H1 (cell line): Measurements from ENCODE around the gene SLC35G6. TPM values are rescaled to one million over a fixed set of nuclear protein-coding genes. Genes with fewer than 3 reads are reported as not detected.

Source experiments
- CTCF ChIA-PET: fragments of 300-600 bp; sonication (Branson Sonifier 250); formaldehyde crosslinking; loops from one replicate; lab custom pipeline; 2021; ENCODE audit not compliant: partially characterized antibody; lab: Charles Lee
- POLR2A ChIA-PET: fragments of 300-600 bp; sonication (Branson Sonifier 250); formaldehyde crosslinking; loops from one replicate; lab custom pipeline; 2021; ENCODE audit warnings: inconsistent platforms; ENCODE audit not compliant: partially characterized antibody; lab: Charles Lee
- DNase-seq, 2 experiments: peaks; one replicate each; pipeline versions ENCODE4 v3.0.0 to v3.0.0-alpha.2; 2010 to 2022; ENCODE audit warnings: low spot score in 2 of 2, low read depth in 1 of 2, mixed read lengths in 1 of 2
- FAIRE-seq: peaks from 2 replicates; lab custom pipeline; 2011; peaks lifted over from hg19 to GRCh38; lab: Jason Lieb, UNC
- H2AFZ ChIP-seq: 2 replicates; pipeline ENCODE4 v1.8.1; 2012; ENCODE audit warnings: low read length, inconsistent platforms
- H2AK5ac ChIP-seq: 2 replicates; pipeline ENCODE4 v1.6.1; 2013; ENCODE audit warnings: low read depth, low read length
- H2BK120ac ChIP-seq: replicated peaks from 2 replicates; pipeline ENCODE3; 2013; ENCODE audit warnings: low read depth, low read length, inconsistent platforms
- H2BK12ac ChIP-seq: 2 replicates; pipeline ENCODE4 v1.6.1; 2013; ENCODE audit warnings: low read depth, low read length
- H2BK15ac ChIP-seq: 2 replicates; pipeline ENCODE4 v1.6.1; 2013; ENCODE audit warnings: low read length
- H2BK20ac ChIP-seq: 2 replicates; pipeline ENCODE4 v1.6.1; 2013; ENCODE audit warnings: low read length
- H2BK5ac ChIP-seq: 2 replicates; pipeline ENCODE4 v1.6.1; 2013; ENCODE audit warnings: low read depth, low read length
- H3K14ac ChIP-seq: 2 replicates; pipeline ENCODE4 v1.6.1; 2013; ENCODE audit warnings: inconsistent platforms; ENCODE audit not compliant: insufficient read length
- H3K18ac ChIP-seq: 2 replicates; pipeline ENCODE4 v1.6.1; 2013; ENCODE audit warnings: low read length; ENCODE audit errors: extremely low read depth
- H3K23ac ChIP-seq: 2 replicates; pipeline ENCODE4 v1.6.1; 2013; ENCODE audit warnings: inconsistent platforms; ENCODE audit not compliant: insufficient read length
- H3K23me2 ChIP-seq: 2 replicates; pipeline ENCODE4 v1.6.1; 2013; ENCODE audit warnings: low read depth, low read length
- H3K27ac ChIP-seq: 2 replicates; pipeline ENCODE4 v1.6.1; 2011; ENCODE audit warnings: low read depth, low read length, inconsistent platforms
- H3K27me3 ChIP-seq, 4 experiments: replicated peaks in 1 of 4; 1 replicate in 1 of 4; 2 replicates in 3 of 4; pipeline versions ENCODE4 v1.6.1 to v1.8.1; 2011 to 2013; ENCODE audit warnings: low read length in 3 of 4, mild to moderate bottlenecking in 3 of 4, inconsistent platforms in 2 of 4, mixed read lengths in 2 of 4, moderate library complexity in 1 of 4; ENCODE audit not compliant: control insufficient read depth in 3 of 4, insufficient read depth in 3 of 4; ENCODE audit errors: extremely low read depth in 1 of 4
- H3K36me3 ChIP-seq, 4 experiments: 2 replicates each; pipeline versions ENCODE4 v1.6.1 to v1.8.1; 2011 to 2013; ENCODE audit warnings: mild to moderate bottlenecking in 4 of 4, low read length in 3 of 4, moderate library complexity in 2 of 4, control low read depth in 1 of 4, inconsistent platforms in 1 of 4; ENCODE audit not compliant: insufficient read depth in 4 of 4, control insufficient read depth in 2 of 4
- H3K4ac ChIP-seq: replicated peaks from 2 replicates; pipeline ENCODE3; 2013; ENCODE audit warnings: low read length, low read depth, mixed read lengths, inconsistent platforms; ENCODE audit not compliant: insufficient read length
- H3K4me1 ChIP-seq, 4 experiments: replicated peaks in 1 of 4; 1 replicate in 1 of 4; 2 replicates in 3 of 4; pipeline versions ENCODE4 v1.6.1 to v1.8.1; 2011 to 2013; ENCODE audit warnings: low read length in 3 of 4, inconsistent platforms in 2 of 4, mixed read lengths in 1 of 4; ENCODE audit not compliant: insufficient read depth in 4 of 4, control insufficient read depth in 3 of 4
- H3K4me2 ChIP-seq, 2 experiments: 2 replicates each; pipeline versions ENCODE4 v1.6.1 to v1.8.1; 2011 to 2013; ENCODE audit warnings: low read depth in 2 of 2, low read length in 2 of 2, control low read depth in 1 of 2, inconsistent platforms in 1 of 2, mild to moderate bottlenecking in 1 of 2; ENCODE audit not compliant: insufficient read depth in 1 of 2
- H3K4me3 ChIP-seq, 4 experiments: fragments of 200-600, 300-600 bp in 1 of 4; sonication (generic), shearing (Covaris generic), sonication (Bioruptor Twin) in 1 of 4; 2 replicates each; pipeline versions ENCODE4 v1.5.1 to v1.8.1; 2011 to 2016; ENCODE audit warnings: low read length in 4 of 4, low read depth in 3 of 4, control low read depth in 2 of 4, inconsistent platforms in 2 of 4, mild to moderate bottlenecking in 2 of 4, mixed read lengths in 1 of 4, moderate library complexity in 1 of 4; ENCODE audit not compliant: insufficient read depth in 2 of 4; ENCODE audit errors: extremely low read depth in 1 of 4
- H3K56ac ChIP-seq: replicated peaks from 2 replicates; pipeline ENCODE3; 2013; ENCODE audit warnings: low read depth, mild to moderate bottlenecking, mixed read lengths, low read length, inconsistent platforms; ENCODE audit not compliant: insufficient read length
- H3K79me1 ChIP-seq: 2 replicates; pipeline ENCODE4 v1.6.1; 2013; ENCODE audit warnings: low read depth, low read length, control low read depth
- H3K79me2 ChIP-seq, 2 experiments: 2 replicates each; pipeline versions ENCODE4 v1.6.1 to v1.8.1; 2012 to 2013; ENCODE audit warnings: low read length in 2 of 2, mild to moderate bottlenecking in 2 of 2, inconsistent platforms in 1 of 2; ENCODE audit not compliant: insufficient read depth in 2 of 2, control insufficient read depth in 1 of 2
- H3K9ac ChIP-seq, 4 experiments: replicated peaks in 1 of 4; 1 replicate in 1 of 4; 2 replicates in 3 of 4; pipeline versions ENCODE4 v1.6.1 to v1.8.1; 2011 to 2013; ENCODE audit warnings: low read depth in 3 of 4, low read length in 3 of 4, control low read depth in 2 of 4, mild to moderate bottlenecking in 2 of 4, moderate library complexity in 2 of 4, inconsistent platforms in 1 of 4; ENCODE audit errors: extremely low read depth in 1 of 4
- H3K9me3 ChIP-seq, 2 experiments: 2 replicates each; pipeline versions ENCODE4 v1.6.1 to v1.8.1; 2012 to 2013; ENCODE audit warnings: mild to moderate bottlenecking in 2 of 2, moderate library complexity in 2 of 2, control low read depth in 1 of 2, inconsistent platforms in 1 of 2, low read depth in 1 of 2, low read length in 1 of 2, mixed read lengths in 1 of 2; ENCODE audit not compliant: insufficient read depth in 2 of 2
- H4K20me1 ChIP-seq, 2 experiments: replicated peaks in 1 of 2; 2 replicates each; pipeline versions ENCODE3 to v1.8.1; 2011 to 2013; ENCODE audit warnings: inconsistent platforms in 2 of 2, low read length in 2 of 2, mild to moderate bottlenecking in 1 of 2; ENCODE audit not compliant: insufficient read depth in 2 of 2, control insufficient read depth in 1 of 2
- H4K5ac ChIP-seq: 2 replicates; pipeline ENCODE4 v1.6.1; 2013; ENCODE audit warnings: low read length, low read depth, mixed read lengths, inconsistent platforms; ENCODE audit not compliant: insufficient read length
- H4K8ac ChIP-seq: 2 replicates; pipeline ENCODE4 v1.8.0; 2013; ENCODE audit warnings: mild to moderate bottlenecking, moderate library complexity, low read length, inconsistent platforms; ENCODE audit not compliant: insufficient read depth; ENCODE audit errors: extremely low read depth
- H4K91ac ChIP-seq: replicated peaks from 2 replicates; pipeline ENCODE3; 2013; ENCODE audit warnings: low read length, mixed read lengths, inconsistent platforms; ENCODE audit not compliant: insufficient read length
- EGR1 ChIP-seq: IDR thresholded peaks from 2 replicates; pipeline ENCODE4 v1.6.1; 2011; ENCODE audit warnings: low read depth, low read length, borderline replicate concordance
- EP300 ChIP-seq, 2 experiments: IDR thresholded peaks; 1 replicate in 1 of 2; 2 replicates in 1 of 2; pipeline ENCODE4 v1.6.1; 2011 to 2012; ENCODE audit warnings: low read depth in 2 of 2, low read length in 2 of 2, mild to moderate bottlenecking in 2 of 2, borderline replicate concordance in 1 of 2, inconsistent platforms in 1 of 2, moderate library complexity in 1 of 2
- JUND ChIP-seq: IDR thresholded peaks from 2 replicates; pipeline ENCODE4 v1.6.1; 2011; ENCODE audit warnings: mild to moderate bottlenecking, improper control_type of control experiment, low read length
- WGBS, 2 experiments: shearing (Covaris generic) in 1 of 2; methylation state at CpG; one replicate each; pipeline versions ENCODE4 v1.1.6 to v1.1.7; 2013 to 2015; ENCODE audit warnings: low lambda C conversion rate in 2 of 2, mixed read lengths in 2 of 2, inconsistent platforms in 1 of 2, low coverage in 1 of 2, missing lambda C conversion rate in 1 of 2; ENCODE audit not compliant: insufficient replicate concordance in 2 of 2, insufficient coverage in 1 of 2, insufficient read length in 1 of 2; ENCODE audit errors: extremely low coverage in 1 of 2, missing lambda C conversion rate in 1 of 2; 5-methylcytosine and 5-hydroxymethylcytosine counted together
- polyA plus RNA-seq, 7 experiments: library from polyadenylated mRNA; depleted of rRNA in 3 of 7; stranded (reverse) in 5 of 7; unstranded in 2 of 7; fragments of >200 nt in 5 of 7; fragments of 200-250 nt in 2 of 7; gene quantifications; 1 replicate in 5 of 7; 2 replicates in 1 of 7; 4 replicates in 1 of 7; pipeline versions ENCODE4 v1.2.1 to v1.2.3, GENCODE V29; 2011 to 2013; ENCODE audit warnings: missing spikeins in 2 of 7, mixed read lengths in 2 of 7
- total RNA-seq: library from RNA; stranded (reverse); fragmentation: NEBNext Ultra II Directional; extraction: Animal tissue kit (Norgen Biotek cat#: 25700); gene quantifications from 2 replicates; pipeline ENCODE4 v1.2.1, GENCODE V29; 2021

Gene SLC35G6
- total and polyA plus RNA-seq, 2 of the 8 experiments (the other 6 are each of a cell fraction or from before 2014, with no cell fraction given) = 0.05 TPM; not detected in 1

GRCh38 chr17:7460850-7461660, 20.2 kb upstream of the SLC35G6 start:
- peak; percentile 72 for FAIRE-seq
- H2BK20ac ChIP-seq = no peak overlapping the region
- H3K36me3 ChIP-seq = peaks cover 0 to 2% (median 0%) of the 10 kb centered on the region in 4 experiments; a peak in 3 of 8 replicates
- H3K23me2 ChIP-seq = no peaks in the 10 kb centered on the region
- TF ChIP-seq EP300 (IDR thresholded peaks at IDR 0.05; ENCODE audit: borderline replicate concordance in 1 of 2, low read depth in 2 of 2, low read length in 2 of 2) (peak in 1 of 2 experiments; percentile 80; a peak in 1 of 3 replicates), EGR1 (no peak), JUND (peak; percentile 31; the same call in 1 of the 2 replicates)
- peaks cover 2 to 13% (median 7%) of the 10 kb centered on the region in 4 experiments for H3K4me1 ChIP-seq
- H3K18ac ChIP-seq = 0 out of 2 replicates have a peak overlapping the region, but pooled peaks have one; percentile 68
- H2BK12ac ChIP-seq = no peak overlapping the region
- no peak overlapping the region for H2BK120ac ChIP-seq
- no peak overlapping the region for H3K56ac ChIP-seq
- CTCF ChIA-PET = interaction anchor here (1.0 to 2.1 kb wide), 7 partner anchors 15 to 100 kb away, joined by 3 to 7 read pairs (median 5); partner anchors contain the start of gene ZBTB4
- no peak overlapping the region for H4K5ac ChIP-seq
- no peak overlapping the region for H4K91ac ChIP-seq
- H3K79me2 ChIP-seq = no peaks in the 10 kb centered on the region
- no peaks in the 10 kb centered on the region for H3K79me1 ChIP-seq
- WGBS, 2 experiments = 77% methylated on average over 7 of the region's 7 CpGs; no CpG with 5 or more reads in 1 of the 2 experiments
- H2AFZ ChIP-seq = no peak overlapping the region
- no peak overlapping the region for H3K4me3 ChIP-seq
- H3K9ac ChIP-seq = no peak overlapping the region
- DNase-seq = peak in 1 of 2 experiments; percentile 74
- no peak overlapping the region for H3K4ac ChIP-seq
- no peak overlapping the region for H3K27ac ChIP-seq
- H2AK5ac ChIP-seq = no peak overlapping the region
- H4K8ac ChIP-seq = no peak overlapping the region
- no peak overlapping the region for H3K23ac ChIP-seq
- H2BK5ac ChIP-seq = no peak overlapping the region; the same call in 1 of the 2 replicates
- no peaks in the 10 kb centered on the region for H4K20me1 ChIP-seq
- no peaks in the 10 kb centered on the region for H3K9me3 ChIP-seq
- peak overlapping the region; percentile 21; a peak in 1 of 4 replicates for H3K4me2 ChIP-seq
- POLR2A ChIA-PET = interaction anchor here (0.6 to 13.8 kb wide), 13 partner anchors 9 to 196 kb away, joined by 3 to 200 read pairs (median 4); partner anchors contain the start of genes CHRNB1, MPDU1, POLR2A and SLC35G6
- no peak overlapping the region for H3K14ac ChIP-seq
- no peaks in the 10 kb centered on the region for H3K27me3 ChIP-seq
- 0 out of 2 replicates have a peak overlapping the region, but pooled peaks have one; percentile 29 for H2BK15ac ChIP-seq
